ENCODE results near the gene SREBF1.

- TF ChIP-seq EZH2 (IDR thresholded peaks at IDR 0.05; ENCODE audit: low read depth, unreplicated experiment): no peak
- TF ChIP-seq, protein P1, sequence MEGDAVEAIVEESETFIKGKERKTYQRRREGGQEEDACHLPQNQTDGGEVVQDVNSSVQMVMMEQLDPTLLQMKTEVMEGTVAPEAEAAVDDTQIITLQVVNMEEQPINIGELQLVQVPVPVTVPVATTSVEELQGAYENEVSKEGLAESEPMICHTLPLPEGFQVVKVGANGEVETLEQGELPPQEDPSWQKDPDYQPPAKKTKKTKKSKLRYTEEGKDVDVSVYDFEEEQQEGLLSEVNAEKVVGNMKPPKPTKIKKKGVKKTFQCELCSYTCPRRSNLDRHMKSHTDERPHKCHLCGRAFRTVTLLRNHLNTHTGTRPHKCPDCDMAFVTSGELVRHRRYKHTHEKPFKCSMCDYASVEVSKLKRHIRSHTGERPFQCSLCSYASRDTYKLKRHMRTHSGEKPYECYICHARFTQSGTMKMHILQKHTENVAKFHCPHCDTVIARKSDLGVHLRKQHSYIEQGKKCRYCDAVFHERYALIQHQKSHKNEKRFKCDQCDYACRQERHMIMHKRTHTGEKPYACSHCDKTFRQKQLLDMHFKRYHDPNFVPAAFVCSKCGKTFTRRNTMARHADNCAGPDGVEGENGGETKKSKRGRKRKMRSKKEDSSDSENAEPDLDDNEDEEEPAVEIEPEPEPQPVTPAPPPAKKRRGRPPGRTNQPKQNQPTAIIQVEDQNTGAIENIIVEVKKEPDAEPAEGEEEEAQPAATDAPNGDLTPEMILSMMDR (conservative IDR thresholded peaks at IDR 0.05; ENCODE audit: low read depth in 2 of 2): no peak
- TF ChIP-seq POLR2AphosphoS5 (IDR thresholded peaks at IDR 0.05; ENCODE audit: low read depth): no peak
- TF ChIP-seq, protein P2, sequence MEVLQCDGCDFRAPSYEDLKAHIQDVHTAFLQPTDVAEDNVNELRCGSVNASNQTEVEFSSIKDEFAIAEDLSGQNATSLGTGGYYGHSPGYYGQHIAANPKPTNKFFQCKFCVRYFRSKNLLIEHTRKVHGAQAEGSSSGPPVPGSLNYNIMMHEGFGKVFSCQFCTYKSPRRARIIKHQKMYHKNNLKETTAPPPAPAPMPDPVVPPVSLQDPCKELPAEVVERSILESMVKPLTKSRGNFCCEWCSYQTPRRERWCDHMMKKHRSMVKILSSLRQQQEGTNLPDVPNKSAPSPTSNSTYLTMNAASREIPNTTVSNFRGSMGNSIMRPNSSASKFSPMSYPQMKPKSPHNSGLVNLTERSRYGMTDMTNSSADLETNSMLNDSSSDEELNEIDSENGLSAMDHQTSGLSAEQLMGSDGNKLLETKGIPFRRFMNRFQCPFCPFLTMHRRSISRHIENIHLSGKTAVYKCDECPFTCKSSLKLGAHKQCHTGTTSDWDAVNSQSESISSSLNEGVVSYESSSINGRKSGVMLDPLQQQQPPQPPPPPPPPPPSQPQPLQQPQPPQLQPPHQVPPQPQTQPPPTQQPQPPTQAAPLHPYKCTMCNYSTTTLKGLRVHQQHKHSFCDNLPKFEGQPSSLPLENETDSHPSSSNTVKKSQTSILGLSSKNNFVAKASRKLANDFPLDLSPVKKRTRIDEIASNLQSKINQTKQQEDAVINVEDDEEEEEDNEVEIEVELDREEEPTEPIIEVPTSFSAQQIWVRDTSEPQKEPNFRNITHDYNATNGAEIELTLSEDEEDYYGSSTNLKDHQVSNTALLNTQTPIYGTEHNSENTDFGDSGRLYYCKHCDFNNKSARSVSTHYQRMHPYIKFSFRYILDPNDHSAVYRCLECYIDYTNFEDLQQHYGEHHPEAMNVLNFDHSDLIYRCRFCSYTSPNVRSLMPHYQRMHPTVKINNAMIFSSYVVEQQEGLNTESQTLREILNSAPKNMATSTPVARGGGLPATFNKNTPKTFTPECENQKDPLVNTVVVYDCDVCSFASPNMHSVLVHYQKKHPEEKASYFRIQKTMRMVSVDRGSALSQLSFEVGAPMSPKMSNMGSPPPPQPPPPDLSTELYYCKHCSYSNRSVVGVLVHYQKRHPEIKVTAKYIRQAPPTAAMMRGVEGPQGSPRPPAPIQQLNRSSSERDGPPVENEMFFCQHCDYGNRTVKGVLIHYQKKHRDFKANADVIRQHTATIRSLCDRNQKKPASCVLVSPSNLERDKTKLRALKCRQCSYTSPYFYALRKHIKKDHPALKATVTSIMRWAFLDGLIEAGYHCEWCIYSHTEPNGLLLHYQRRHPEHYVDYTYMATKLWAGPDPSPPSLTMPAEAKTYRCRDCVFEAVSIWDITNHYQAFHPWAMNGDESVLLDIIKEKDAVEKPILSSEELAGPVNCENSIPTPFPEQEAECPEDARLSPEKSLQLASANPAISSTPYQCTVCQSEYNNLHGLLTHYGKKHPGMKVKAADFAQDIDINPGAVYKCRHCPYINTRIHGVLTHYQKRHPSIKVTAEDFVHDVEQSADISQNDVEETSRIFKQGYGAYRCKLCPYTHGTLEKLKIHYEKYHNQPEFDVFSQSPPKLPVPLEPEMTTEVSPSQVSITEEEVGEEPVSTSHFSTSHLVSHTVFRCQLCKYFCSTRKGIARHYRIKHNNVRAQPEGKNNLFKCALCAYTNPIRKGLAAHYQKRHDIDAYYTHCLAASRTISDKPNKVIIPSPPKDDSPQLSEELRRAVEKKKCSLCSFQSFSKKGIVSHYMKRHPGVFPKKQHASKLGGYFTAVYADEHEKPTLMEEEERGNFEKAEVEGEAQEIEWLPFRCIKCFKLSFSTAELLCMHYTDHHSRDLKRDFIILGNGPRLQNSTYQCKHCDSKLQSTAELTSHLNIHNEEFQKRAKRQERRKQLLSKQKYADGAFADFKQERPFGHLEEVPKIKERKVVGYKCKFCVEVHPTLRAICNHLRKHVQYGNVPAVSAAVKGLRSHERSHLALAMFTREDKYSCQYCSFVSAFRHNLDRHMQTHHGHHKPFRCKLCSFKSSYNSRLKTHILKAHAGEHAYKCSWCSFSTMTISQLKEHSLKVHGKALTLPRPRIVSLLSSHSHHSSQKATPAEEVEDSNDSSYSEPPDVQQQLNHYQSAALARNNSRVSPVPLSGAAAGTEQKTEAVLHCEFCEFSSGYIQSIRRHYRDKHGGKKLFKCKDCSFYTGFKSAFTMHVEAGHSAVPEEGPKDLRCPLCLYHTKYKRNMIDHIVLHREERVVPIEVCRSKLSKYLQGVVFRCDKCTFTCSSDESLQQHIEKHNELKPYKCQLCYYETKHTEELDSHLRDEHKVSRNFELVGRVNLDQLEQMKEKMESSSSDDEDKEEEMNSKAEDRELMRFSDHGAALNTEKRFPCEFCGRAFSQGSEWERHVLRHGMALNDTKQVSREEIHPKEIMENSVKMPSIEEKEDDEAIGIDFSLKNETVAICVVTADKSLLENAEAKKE (CRISPR knock-in tag; IDR thresholded peaks at IDR 0.05): no peak
- TF ChIP-seq NANOG (IDR thresholded peaks at IDR 0.05; ENCODE audit: borderline replicate concordance): no peak
- no peak for TF ChIP-seq REST (IDR thresholded peaks at IDR 0.05; ENCODE audit: unreplicated experiment)
Measured at GRCh38 chr17:17866897-17867296, 30.1 kb upstream of the SREBF1 start.
